GM23338 (cell line): Measurements from ENCODE around the gene PLPPR5.

Experiments
- CTCF ChIP-seq, 2 experiments: fragments of 200-600 bp in 1 of 2; sonication (generic) in 1 of 2; conservative IDR thresholded peaks; 2 replicates each; pipeline versions ENCODE4 v1.5.1 to v1.6.1; 2016 to 2017; ENCODE audit warnings: antibody characterized with exemption in 2 of 2, low read depth in 2 of 2, mild to moderate bottlenecking in 2 of 2, moderate library complexity in 1 of 2
- JUNB ChIP-seq: IDR thresholded peaks from one replicate; pipeline ENCODE4 v1.6.1; 2016; ENCODE audit warnings: antibody characterized with exemption; ENCODE audit not compliant: unreplicated experiment
- NANOG ChIP-seq: IDR thresholded peaks from 2 replicates; pipeline ENCODE4 v1.6.1; 2016; ENCODE audit warnings: antibody characterized with exemption, borderline replicate concordance
- TF ChIP-seq, protein P1 (sequence below): IDR thresholded peaks from one replicate; pipeline ENCODE4 v1.6.1; 2018; ENCODE audit warnings: antibody characterized with exemption; ENCODE audit not compliant: unreplicated experiment

DNA sequence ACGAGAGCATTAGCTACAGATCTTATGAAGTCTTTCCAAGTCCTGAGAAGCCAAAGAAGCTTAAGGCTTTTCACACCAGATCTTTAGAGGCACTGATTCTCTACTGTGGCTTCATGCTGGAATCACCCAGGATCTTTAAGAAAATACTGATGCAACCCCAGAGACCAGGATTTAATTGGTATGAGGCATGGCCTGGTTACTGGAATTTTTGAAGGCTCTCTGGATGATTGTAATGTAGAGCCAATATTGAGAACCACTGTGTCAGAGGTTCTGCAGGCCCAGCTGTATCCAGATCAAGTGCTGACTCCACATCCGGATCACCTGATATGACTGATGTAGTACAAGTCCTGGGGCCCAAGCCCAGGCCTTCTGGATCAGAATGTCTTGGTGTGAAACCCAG lies 105.7 kb downstream of the PLPPR5 start:
- TF ChIP-seq, protein P1, sequence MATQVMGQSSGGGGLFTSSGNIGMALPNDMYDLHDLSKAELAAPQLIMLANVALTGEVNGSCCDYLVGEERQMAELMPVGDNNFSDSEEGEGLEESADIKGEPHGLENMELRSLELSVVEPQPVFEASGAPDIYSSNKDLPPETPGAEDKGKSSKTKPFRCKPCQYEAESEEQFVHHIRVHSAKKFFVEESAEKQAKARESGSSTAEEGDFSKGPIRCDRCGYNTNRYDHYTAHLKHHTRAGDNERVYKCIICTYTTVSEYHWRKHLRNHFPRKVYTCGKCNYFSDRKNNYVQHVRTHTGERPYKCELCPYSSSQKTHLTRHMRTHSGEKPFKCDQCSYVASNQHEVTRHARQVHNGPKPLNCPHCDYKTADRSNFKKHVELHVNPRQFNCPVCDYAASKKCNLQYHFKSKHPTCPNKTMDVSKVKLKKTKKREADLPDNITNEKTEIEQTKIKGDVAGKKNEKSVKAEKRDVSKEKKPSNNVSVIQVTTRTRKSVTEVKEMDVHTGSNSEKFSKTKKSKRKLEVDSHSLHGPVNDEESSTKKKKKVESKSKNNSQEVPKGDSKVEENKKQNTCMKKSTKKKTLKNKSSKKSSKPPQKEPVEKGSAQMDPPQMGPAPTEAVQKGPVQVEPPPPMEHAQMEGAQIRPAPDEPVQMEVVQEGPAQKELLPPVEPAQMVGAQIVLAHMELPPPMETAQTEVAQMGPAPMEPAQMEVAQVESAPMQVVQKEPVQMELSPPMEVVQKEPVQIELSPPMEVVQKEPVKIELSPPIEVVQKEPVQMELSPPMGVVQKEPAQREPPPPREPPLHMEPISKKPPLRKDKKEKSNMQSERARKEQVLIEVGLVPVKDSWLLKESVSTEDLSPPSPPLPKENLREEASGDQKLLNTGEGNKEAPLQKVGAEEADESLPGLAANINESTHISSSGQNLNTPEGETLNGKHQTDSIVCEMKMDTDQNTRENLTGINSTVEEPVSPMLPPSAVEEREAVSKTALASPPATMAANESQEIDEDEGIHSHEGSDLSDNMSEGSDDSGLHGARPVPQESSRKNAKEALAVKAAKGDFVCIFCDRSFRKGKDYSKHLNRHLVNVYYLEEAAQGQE = no peak
- TF ChIP-seq JUNB (no peak), CTCF (conservative IDR thresholded peaks at IDR 0.05; ENCODE audit: low read depth in 2 of 2) (no peak), NANOG (no peak)
